ENCODE data around the gene VOPP1.

GRCh38 chr7:55484241-55484640 lies 88.1 kb downstream of the VOPP1 start:
- TF ChIP-seq SUZ12 (IDR thresholded peaks at IDR 0.05; ENCODE audit: extremely low read depth, insufficient read depth, insufficient read length) (no peak), YY1 (IDR thresholded peaks at IDR 0.05; ENCODE audit: insufficient read depth, insufficient read length) (no peak)

Data from NT2/D1 (cell line).